ENCODE measurements around the gene BACH1. TPM values are rescaled to one million over a fixed set of nuclear protein-coding genes. Genes with fewer than 3 reads are reported as not detected.
A peak's percentile ranks its signal among the peaks of the same experiment; 100 is the strongest.

Gene BACH1
- total RNA-seq, 1 donor: 189 TPM

- H4K20me1 ChIP-seq (ENCODE audit: insufficient read depth, low read length): no peaks in the 10 kb centered on the region
- H3K9me3 ChIP-seq (ENCODE audit: low read depth, low read length): no peaks in the 10 kb centered on the region
- no peaks in the 10 kb centered on the region for H3K27me3 ChIP-seq (ENCODE audit: insufficient read depth, low read length)
- no peak overlapping the region for H2AFZ ChIP-seq (ENCODE audit: low read length)
- TF ChIP-seq, protein P1, sequence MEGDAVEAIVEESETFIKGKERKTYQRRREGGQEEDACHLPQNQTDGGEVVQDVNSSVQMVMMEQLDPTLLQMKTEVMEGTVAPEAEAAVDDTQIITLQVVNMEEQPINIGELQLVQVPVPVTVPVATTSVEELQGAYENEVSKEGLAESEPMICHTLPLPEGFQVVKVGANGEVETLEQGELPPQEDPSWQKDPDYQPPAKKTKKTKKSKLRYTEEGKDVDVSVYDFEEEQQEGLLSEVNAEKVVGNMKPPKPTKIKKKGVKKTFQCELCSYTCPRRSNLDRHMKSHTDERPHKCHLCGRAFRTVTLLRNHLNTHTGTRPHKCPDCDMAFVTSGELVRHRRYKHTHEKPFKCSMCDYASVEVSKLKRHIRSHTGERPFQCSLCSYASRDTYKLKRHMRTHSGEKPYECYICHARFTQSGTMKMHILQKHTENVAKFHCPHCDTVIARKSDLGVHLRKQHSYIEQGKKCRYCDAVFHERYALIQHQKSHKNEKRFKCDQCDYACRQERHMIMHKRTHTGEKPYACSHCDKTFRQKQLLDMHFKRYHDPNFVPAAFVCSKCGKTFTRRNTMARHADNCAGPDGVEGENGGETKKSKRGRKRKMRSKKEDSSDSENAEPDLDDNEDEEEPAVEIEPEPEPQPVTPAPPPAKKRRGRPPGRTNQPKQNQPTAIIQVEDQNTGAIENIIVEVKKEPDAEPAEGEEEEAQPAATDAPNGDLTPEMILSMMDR (IDR thresholded peaks at IDR 0.05; ENCODE audit: extremely low read depth, low read depth, low read length): no peak
- no peak overlapping the region for H3K27ac ChIP-seq (ENCODE audit: low read depth, low read length)
- no peaks in the 10 kb centered on the region for H3K4me1 ChIP-seq (ENCODE audit: insufficient read depth, low read length)
- no peak overlapping the region for H3K4me3 ChIP-seq (ENCODE audit: insufficient read depth, low read length)
- DNase-seq (ENCODE audit: insufficient read length, low spot score, missing footprints): peak; percentile 4
- H3K36me3 ChIP-seq (ENCODE audit: insufficient read depth, low read length): peaks cover 17% of the 10 kb centered on the region
- peaks cover 5% of the 10 kb centered on the region for H3K79me2 ChIP-seq (ENCODE audit: insufficient read depth, low read length)
- H3K4me2 ChIP-seq (ENCODE audit: insufficient read depth, low read length): no peak overlapping the region
These were observed 67.0 kb downstream of the BACH1 start for GRCh38 chr21:29365661-29366265.

- Histone ChIP-seq H3K4me1 (ENCODE audit: insufficient read depth, low read length) (no peaks in the 10 kb centered on the region), H3K9me3 (ENCODE audit: low read depth, low read length) (no peaks in the 10 kb centered on the region), H4K20me1 (ENCODE audit: insufficient read depth, low read length) (no peaks in the 10 kb centered on the region), H3K27me3 (ENCODE audit: insufficient read depth, low read length) (no peaks in the 10 kb centered on the region), H3K4me2 (ENCODE audit: insufficient read depth, low read length) (no peak overlapping the region), H3K4me3 (ENCODE audit: insufficient read depth, low read length) (no peak overlapping the region), H3K27ac (ENCODE audit: low read depth, low read length) (no peak overlapping the region), H2AFZ (ENCODE audit: low read length) (no peak overlapping the region), H3K36me3 (ENCODE audit: insufficient read depth, low read length) (peaks cover 24% of the 10 kb centered on the region), H3K79me2 (ENCODE audit: insufficient read depth, low read length) (peaks cover 8% of the 10 kb centered on the region)
- TF ChIP-seq, protein P1 (IDR thresholded peaks at IDR 0.05; ENCODE audit: extremely low read depth, low read depth, low read length): no peak
- peak; percentile 11 for DNase-seq (ENCODE audit: insufficient read length, low spot score, missing footprints)
These were observed 67.8 kb downstream of the BACH1 start for GRCh38 chr21:29366532-29366931.

GRCh38 chr21:29367335-29367734 lies 68.6 kb downstream of the BACH1 start:
- no peak overlapping the region for H3K27ac ChIP-seq (ENCODE audit: low read depth, low read length)
- DNase-seq (ENCODE audit: insufficient read length, low spot score, missing footprints): no peak

DNA sequence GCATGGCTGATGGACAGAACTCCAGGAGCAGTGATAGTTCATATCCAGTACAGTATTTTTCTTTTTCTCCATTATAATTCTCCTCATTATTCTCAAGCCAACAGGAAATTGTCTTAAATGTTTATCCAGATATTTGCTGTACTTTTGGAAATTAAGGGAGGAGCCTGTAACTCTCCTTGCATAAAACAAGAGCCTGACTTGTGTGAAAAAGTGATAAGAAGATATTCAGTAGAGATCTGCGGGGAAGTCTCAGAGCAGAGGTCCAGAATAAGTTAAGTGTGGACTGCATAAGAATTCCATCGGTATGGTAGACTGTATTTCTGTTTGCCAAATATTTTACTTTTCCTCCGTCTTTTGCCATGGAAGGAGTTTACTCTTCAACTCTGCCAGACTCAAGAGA lies 70.2 kb downstream of the BACH1 start:
- H3K79me2 ChIP-seq (ENCODE audit: insufficient read depth, low read length): peaks cover 12% of the 10 kb centered on the region
- no peak overlapping the region for H3K4me2 ChIP-seq (ENCODE audit: insufficient read depth, low read length)
- no peak overlapping the region for H3K4me3 ChIP-seq (ENCODE audit: insufficient read depth, low read length)
- no peak for DNase-seq (ENCODE audit: insufficient read length, low spot score, missing footprints)
- H3K36me3 ChIP-seq (ENCODE audit: insufficient read depth, low read length): peaks cover 22% of the 10 kb centered on the region
- H3K27me3 ChIP-seq (ENCODE audit: insufficient read depth, low read length): no peaks in the 10 kb centered on the region
- TF ChIP-seq, protein P1 (IDR thresholded peaks at IDR 0.05; ENCODE audit: extremely low read depth, low read depth, low read length): no peak
- H4K20me1 ChIP-seq (ENCODE audit: insufficient read depth, low read length): no peaks in the 10 kb centered on the region
- H3K9me3 ChIP-seq (ENCODE audit: low read depth, low read length): no peaks in the 10 kb centered on the region
- no peaks in the 10 kb centered on the region for H3K4me1 ChIP-seq (ENCODE audit: insufficient read depth, low read length)
- no peak overlapping the region for H2AFZ ChIP-seq (ENCODE audit: low read length)
- H3K27ac ChIP-seq (ENCODE audit: low read depth, low read length): no peak overlapping the region

More at GRCh38 chr21:29367335-29367734, 68.6 kb downstream of the BACH1 start:
- H3K4me3 ChIP-seq (ENCODE audit: insufficient read depth, low read length): no peak overlapping the region
- H3K9me3 ChIP-seq (ENCODE audit: low read depth, low read length): no peaks in the 10 kb centered on the region
- H3K4me1 ChIP-seq (ENCODE audit: insufficient read depth, low read length): no peaks in the 10 kb centered on the region
- TF ChIP-seq, protein P1 (IDR thresholded peaks at IDR 0.05; ENCODE audit: extremely low read depth, low read depth, low read length): no peak
- H2AFZ ChIP-seq (ENCODE audit: low read length): no peak overlapping the region
- no peak overlapping the region for H3K4me2 ChIP-seq (ENCODE audit: insufficient read depth, low read length)
- peaks cover 14% of the 10 kb centered on the region for H3K79me2 ChIP-seq (ENCODE audit: insufficient read depth, low read length)
- peaks cover 24% of the 10 kb centered on the region for H3K36me3 ChIP-seq (ENCODE audit: insufficient read depth, low read length)
- H3K27me3 ChIP-seq (ENCODE audit: insufficient read depth, low read length): no peaks in the 10 kb centered on the region
- no peaks in the 10 kb centered on the region for H4K20me1 ChIP-seq (ENCODE audit: insufficient read depth, low read length)
